Endodermal cell (in vitro differentiated cells): ENCODE measurements around the gene TNFSF15. TPM values are rescaled to one million over a fixed set of nuclear protein-coding genes. Genes with fewer than 3 reads are reported as not detected.
"Not testable (repeated sequence)": the region's sequence is repeated elsewhere in the genome, so short reads cannot be mapped to it uniquely, and the experiment has no call there.

ENCODE experiments used
- DNase-seq: peaks from one replicate; pipeline ENCODE4 v3.0.0-alpha.2; 2017
- H3K27ac ChIP-seq: 2 replicates; pipeline ENCODE4 v1.5.1; 2013; ENCODE audit warnings: mild to moderate bottlenecking, low read depth, low read length, moderate library complexity
- H3K27me3 ChIP-seq: 2 replicates; pipeline ENCODE4 v1.6.1; 2013; ENCODE audit warnings: mild to moderate bottlenecking, low read length, moderate library complexity; ENCODE audit not compliant: insufficient read depth, control insufficient read depth, poor library complexity, severe bottlenecking
- H3K36me3 ChIP-seq: 2 replicates; pipeline ENCODE4 v1.7.0; 2013; ENCODE audit warnings: mild to moderate bottlenecking, low read length, moderate library complexity; ENCODE audit not compliant: control insufficient read depth, insufficient read depth
- H3K4me1 ChIP-seq: one replicate; pipeline ENCODE4 v1.7.0; 2013; ENCODE audit warnings: low read length; ENCODE audit not compliant: control insufficient read depth, insufficient read depth
- H3K4me3 ChIP-seq: 2 replicates; pipeline ENCODE4 v1.5.1; 2013; ENCODE audit warnings: mild to moderate bottlenecking, low read length, moderate library complexity
- H3K9ac ChIP-seq: 2 replicates; pipeline ENCODE4 v1.6.1; 2013; ENCODE audit warnings: mild to moderate bottlenecking, low read length, moderate library complexity; ENCODE audit not compliant: poor library complexity, severe bottlenecking; ENCODE audit errors: extremely low read depth
- H3K9me3 ChIP-seq: 2 replicates; pipeline ENCODE4 v1.6.1; 2013; ENCODE audit warnings: mild to moderate bottlenecking, low read length, moderate library complexity; ENCODE audit not compliant: control insufficient read depth
- H3K27ac Mint-ChIP-seq: 2 replicates; pipeline ENCODE4 v1.8.0; 2020; ENCODE audit warnings: mixed read lengths
- H3K27me3 Mint-ChIP-seq: 2 replicates; pipeline ENCODE4 v1.8.0; 2021; ENCODE audit warnings: mild to moderate bottlenecking, mixed read lengths; ENCODE audit not compliant: insufficient read depth
- H3K36me3 Mint-ChIP-seq: 2 replicates; pipeline ENCODE4 v1.8.0; 2020; ENCODE audit warnings: low read depth, mixed read lengths
- H3K4me1 Mint-ChIP-seq: 2 replicates; pipeline ENCODE4 v1.8.0; 2020; ENCODE audit warnings: mixed read lengths
- H3K4me3 Mint-ChIP-seq: 2 replicates; pipeline ENCODE4 v1.8.0; 2020; ENCODE audit warnings: mild to moderate bottlenecking, moderate library complexity, mixed read lengths
- H3K9me3 Mint-ChIP-seq: 2 replicates; pipeline ENCODE4 v1.8.0; 2020; ENCODE audit warnings: mild to moderate bottlenecking, mixed read lengths
- CTCF ChIP-seq: fragments of 200-600 bp; sonication (generic); conservative IDR thresholded peaks from 2 replicates; pipeline ENCODE4 v1.5.0; 2021; ENCODE audit warnings: antibody characterized with exemption, mild to moderate bottlenecking
- WGBS, 2 experiments: methylation state at CpG; one replicate each; pipeline versions ENCODE4 v1.1.5 to v1.1.7; 2013; ENCODE audit warnings: missing lambda C conversion rate in 2 of 2, mixed read lengths in 1 of 2; ENCODE audit not compliant: insufficient coverage in 1 of 2, insufficient read length in 1 of 2; 5-methylcytosine and 5-hydroxymethylcytosine counted together
- total RNA-seq, 2 donors: library from RNA; stranded (reverse); fragmentation: NEBNext Ultra II Directional in 1 of 2; extraction: Animal tissue kit (Norgen Biotek cat#: 25700) in 1 of 2; gene quantifications; 2 replicates in 1 of 2; 3 replicates in 1 of 2; pipeline ENCODE4 v1.2.1, GENCODE V29; 2021

TNFSF15 gene
- total RNA-seq, 2 donors from 2014 or later: not detected

- H3K36me3 Mint-ChIP-seq: no peaks in the 10 kb centered on the region
- H3K27me3 Mint-ChIP-seq: peaks cover 23% of the 10 kb centered on the region
- no peak overlapping the region for H3K4me3 Mint-ChIP-seq
- no peak overlapping the region for H3K27ac Mint-ChIP-seq
- DNase-seq: no peak
- no peaks in the 10 kb centered on the region for H3K9me3 Mint-ChIP-seq
- no peaks in the 10 kb centered on the region for H3K9me3 ChIP-seq
- no peak overlapping the region for H3K4me3 ChIP-seq
- H3K36me3 ChIP-seq: no peaks in the 10 kb centered on the region
- H3K4me1 Mint-ChIP-seq: peaks cover 2% of the 10 kb centered on the region
- 100% methylated on average over 1 of the region's 2 CpGs; no CpG with 5 or more reads in 1 of the 2 experiments for WGBS, 2 experiments
- TF ChIP-seq CTCF: no peak
- no peak overlapping the region for H3K27ac ChIP-seq
- no peaks in the 10 kb centered on the region for H3K27me3 ChIP-seq
- H3K4me1 ChIP-seq: no peaks in the 10 kb centered on the region
- H3K9ac ChIP-seq: no peak overlapping the region
Observed at GRCh38 chr9:114742947-114743346, 62.9 kb downstream of the TNFSF15 start.

- 86 to 92% methylated on average over 1 of the region's 1 CpG for WGBS, 2 experiments
- TF ChIP-seq CTCF: peak; percentile 36
- H3K4me3 Mint-ChIP-seq: not testable (repeated sequence)
Observed at GRCh38 chr9:114741521-114741920, 64.3 kb downstream of the TNFSF15 start.

GRCh38 chr9:114738581-114739316, 67.1 kb downstream of the TNFSF15 start:
- whole genome bisulfite sequencing, 2 experiments: 40 to 84% methylated on average over 2 to 8 of the region's 8 CpGs
- Mint-ChIP-seq H3K9me3 (no peaks in the 10 kb centered on the region), H3K27me3 (peaks cover 26% of the 10 kb centered on the region), H3K4me1 (no peaks in the 10 kb centered on the region), H3K36me3 (no peaks in the 10 kb centered on the region), H3K4me3 (no peak overlapping the region), H3K27ac (no peak overlapping the region)
- Histone ChIP-seq H3K27me3 (no peaks in the 10 kb centered on the region), H3K9me3 (no peaks in the 10 kb centered on the region), H3K4me3 (no peak overlapping the region), H3K9ac (no peak overlapping the region), H3K4me1 (no peaks in the 10 kb centered on the region), H3K27ac (no peak overlapping the region), H3K36me3 (no peaks in the 10 kb centered on the region)
- peak; percentile 95 for TF ChIP-seq CTCF
- DNase-seq: peak; percentile 89

More at GRCh38 chr9:114741521-114741920, 64.3 kb downstream of the TNFSF15 start:
- not testable (repeated sequence) for H3K4me1 ChIP-seq, H3K36me3 ChIP-seq, H3K27ac Mint-ChIP-seq, H3K36me3 Mint-ChIP-seq, H3K27ac ChIP-seq, DNase-seq, H3K4me3 ChIP-seq, H3K9ac ChIP-seq, H3K9me3 ChIP-seq, H3K27me3 ChIP-seq, H3K4me1 Mint-ChIP-seq, H3K9me3 Mint-ChIP-seq
- H3K27me3 Mint-ChIP-seq: peaks cover 27% of the 10 kb centered on the region
